Thyroid gland (tissue), 4 donors: Measurements from ENCODE around the gene DOK6. TPM values are rescaled to one million over a fixed set of nuclear protein-coding genes. Genes with fewer than 3 reads are reported as not detected.

Experiments used
- DNase-seq, 2 donors: peaks; one replicate each; pipeline ENCODE4 v3.0.0-alpha.2; 2019
- H3K27ac ChIP-seq, 3 donors: fragments of 200-600 bp; sonication (generic); 1 replicate in 2 of 3; 2 replicates in 1 of 3; pipeline ENCODE4 v1.5.1; 2016 to 2019; ENCODE audit warnings: mild to moderate bottlenecking in 1 of 3, moderate library complexity in 1 of 3
- H3K27me3 ChIP-seq: fragments of 200-600 bp; sonication (generic); one replicate; pipeline ENCODE4 v1.5.1; 2019
- H3K36me3 ChIP-seq, 2 donors: fragments of 200-600 bp; sonication (generic); one replicate each; pipeline ENCODE4 v1.5.1; 2016 to 2019
- H3K4me1 ChIP-seq, 2 donors: fragments of 200-600 bp; sonication (generic); one replicate each; pipeline ENCODE4 v1.5.1; 2017 to 2019
- H3K4me3 ChIP-seq, 3 donors: fragments of 200-600 bp; sonication (generic); replicated peaks in 1 of 3; 1 replicate in 2 of 3; 2 replicates in 1 of 3; pipeline ENCODE4 v1.5.1; 2016; ENCODE audit warnings: mild to moderate bottlenecking in 1 of 3
- H3K9me3 ChIP-seq: fragments of 200-600 bp; sonication (generic); one replicate; pipeline ENCODE4 v1.5.1; 2017
- POLR2A ChIP-seq, 2 donors: fragments of 450-650 bp; IDR thresholded peaks; one replicate each; pipeline ENCODE4 v1.6.1; 2017; ENCODE audit warnings: antibody characterized with exemption in 2 of 2, mild to moderate bottlenecking in 2 of 2, moderate library complexity in 1 of 2
- WGBS, 2 donors: methylation state at CpG; one replicate each; pipeline ENCODE4 v1.1.5; 2017; 5-methylcytosine and 5-hydroxymethylcytosine counted together
- intact Hi-C: fragments of 100-400 bp; cut with DNase I; formaldehyde crosslinking; loops from one replicate; pipeline ENCODE4 v1.15.1; 2023
- total RNA-seq, 4 donors: library from RNA; depleted of rRNA; stranded (reverse); fragments of >200 nt; gene quantifications; one replicate each; pipeline ENCODE4 v1.2.3, GENCODE V29; 2016
- TF ChIP-seq, protein P1 (sequence below), 6 experiments: fragments of 200-600 bp in 3 of 6; fragments of 450-650 bp in 3 of 6; sonication (generic) in 3 of 6; IDR thresholded peaks; one replicate each; pipeline ENCODE4 v1.5.1; 2016 to 2019; ENCODE audit warnings: antibody characterized with exemption in 6 of 6, mild to moderate bottlenecking in 2 of 6, inconsistent platforms in 1 of 6, moderate library complexity in 1 of 6

DOK6 gene
- total RNA-seq, 4 donors from 2014 or later = 0.94 to 3.1 (median 2.5) TPM

DNA sequence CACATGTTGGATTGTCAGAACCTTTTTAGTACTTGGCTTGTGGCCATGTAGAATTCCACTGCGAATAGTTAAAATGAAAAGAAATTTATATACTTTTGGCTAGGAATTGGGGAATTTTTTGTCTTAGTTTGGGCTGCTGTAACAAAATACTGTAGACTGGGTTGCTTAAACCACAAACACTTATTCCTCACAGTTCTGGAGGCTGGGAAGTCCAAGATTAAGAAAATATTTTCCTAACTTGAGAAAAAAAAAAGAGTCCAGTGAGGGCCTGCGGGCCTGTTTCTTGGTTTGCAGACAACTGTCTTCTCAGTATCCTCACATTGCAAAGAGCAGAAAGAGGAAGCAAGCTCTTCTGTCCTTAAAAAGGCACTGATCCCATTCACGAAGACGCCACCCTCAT, 465.1 kb downstream of the DOK6 start:
- intact Hi-C loops = no loop called here
- Histone ChIP-seq H3K27me3 (no peaks in the 10 kb centered on the region), H3K27ac (no peak overlapping the region), H3K36me3 (no peaks in the 10 kb centered on the region), H3K4me3 (no peak overlapping the region), H3K4me1 (no peaks in the 10 kb centered on the region), H3K9me3 (no peaks in the 10 kb centered on the region)
- 56 to 66% methylated on average over 4 of the region's 4 CpGs for WGBS, 2 donors
- TF ChIP-seq POLR2A (IDR thresholded peaks at IDR 0.05) = no peak
- TF ChIP-seq, protein P1, sequence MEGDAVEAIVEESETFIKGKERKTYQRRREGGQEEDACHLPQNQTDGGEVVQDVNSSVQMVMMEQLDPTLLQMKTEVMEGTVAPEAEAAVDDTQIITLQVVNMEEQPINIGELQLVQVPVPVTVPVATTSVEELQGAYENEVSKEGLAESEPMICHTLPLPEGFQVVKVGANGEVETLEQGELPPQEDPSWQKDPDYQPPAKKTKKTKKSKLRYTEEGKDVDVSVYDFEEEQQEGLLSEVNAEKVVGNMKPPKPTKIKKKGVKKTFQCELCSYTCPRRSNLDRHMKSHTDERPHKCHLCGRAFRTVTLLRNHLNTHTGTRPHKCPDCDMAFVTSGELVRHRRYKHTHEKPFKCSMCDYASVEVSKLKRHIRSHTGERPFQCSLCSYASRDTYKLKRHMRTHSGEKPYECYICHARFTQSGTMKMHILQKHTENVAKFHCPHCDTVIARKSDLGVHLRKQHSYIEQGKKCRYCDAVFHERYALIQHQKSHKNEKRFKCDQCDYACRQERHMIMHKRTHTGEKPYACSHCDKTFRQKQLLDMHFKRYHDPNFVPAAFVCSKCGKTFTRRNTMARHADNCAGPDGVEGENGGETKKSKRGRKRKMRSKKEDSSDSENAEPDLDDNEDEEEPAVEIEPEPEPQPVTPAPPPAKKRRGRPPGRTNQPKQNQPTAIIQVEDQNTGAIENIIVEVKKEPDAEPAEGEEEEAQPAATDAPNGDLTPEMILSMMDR (IDR thresholded peaks at IDR 0.05) = no peak
- DNase-seq = no peak

- Histone ChIP-seq H3K27ac (no peak overlapping the region), H3K27me3 (no peaks in the 10 kb centered on the region), H3K36me3 (no peaks in the 10 kb centered on the region), H3K4me1 (no peaks in the 10 kb centered on the region), H3K9me3 (no peaks in the 10 kb centered on the region), H3K4me3 (no peak overlapping the region)
- 91 to 94% methylated on average over 4 of the region's 4 CpGs for WGBS, 2 donors
- no peak for DNase-seq
- intact Hi-C loops = no loop called here
- no peak for TF ChIP-seq POLR2A (IDR thresholded peaks at IDR 0.05)
- TF ChIP-seq, protein P1 (IDR thresholded peaks at IDR 0.05) = no peak
Measured at GRCh38 chr18:69866212-69866611, 465.5 kb downstream of the DOK6 start.

GRCh38 chr18:69870736-69871135, 470.0 kb downstream of the DOK6 start:
- no peak overlapping the region for H3K4me3 ChIP-seq
- DNase-seq = no peak
- no peak for TF ChIP-seq POLR2A (IDR thresholded peaks at IDR 0.05)
- no peaks in the 10 kb centered on the region for H3K4me1 ChIP-seq
- no peaks in the 10 kb centered on the region for H3K36me3 ChIP-seq
- H3K9me3 ChIP-seq = no peaks in the 10 kb centered on the region
- no peak overlapping the region for H3K27ac ChIP-seq
- H3K27me3 ChIP-seq = no peaks in the 10 kb centered on the region
- WGBS, 2 donors = 84 to 89% methylated on average over 4 of the region's 4 CpGs
- intact Hi-C loops = no loop called here

GRCh38 chr18:69871363-69871762, 470.7 kb downstream of the DOK6 start:
- Histone ChIP-seq H3K27ac (no peak overlapping the region), H3K4me3 (no peak overlapping the region), H3K27me3 (no peaks in the 10 kb centered on the region), H3K9me3 (no peaks in the 10 kb centered on the region), H3K36me3 (no peaks in the 10 kb centered on the region), H3K4me1 (no peaks in the 10 kb centered on the region)
- intact Hi-C loops = no loop called here
- TF ChIP-seq, protein P1 (IDR thresholded peaks at IDR 0.05) = no peak
- TF ChIP-seq POLR2A (IDR thresholded peaks at IDR 0.05) = no peak
- DNase-seq = no peak
- WGBS, 2 donors = 90 to 92% methylated on average over 2 of the region's 2 CpGs

DNA sequence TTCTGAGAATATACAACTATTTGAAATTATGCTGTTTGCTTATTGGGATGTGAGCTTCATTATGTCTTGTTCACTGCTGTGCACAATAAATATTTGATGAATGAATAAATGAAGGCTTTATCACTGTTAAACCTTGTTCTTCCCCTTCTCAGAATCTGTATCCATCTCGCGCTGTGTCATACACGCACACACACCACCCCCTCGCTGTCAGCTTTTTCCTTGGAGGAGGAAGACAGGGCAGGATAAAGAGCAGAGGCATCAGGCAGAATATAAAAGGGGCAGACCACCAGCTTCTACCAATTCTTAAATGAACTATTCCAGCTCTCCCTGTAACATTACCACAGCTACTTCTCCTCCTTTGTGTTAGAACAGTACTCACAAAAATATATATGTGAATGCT, 472.0 kb downstream of the DOK6 start:
- intact Hi-C loops = no loop called here
- TF ChIP-seq, protein P1 (IDR thresholded peaks at IDR 0.05) = no peak
- no peak for TF ChIP-seq POLR2A (IDR thresholded peaks at IDR 0.05)
- H3K27me3 ChIP-seq = no peaks in the 10 kb centered on the region
- 91 to 95% methylated on average over 4 of the region's 4 CpGs for WGBS, 2 donors
- no peak overlapping the region for H3K27ac ChIP-seq
- no peaks in the 10 kb centered on the region for H3K36me3 ChIP-seq
- H3K4me1 ChIP-seq = no peaks in the 10 kb centered on the region
- H3K4me3 ChIP-seq = no peak overlapping the region
- DNase-seq = no peak
- H3K9me3 ChIP-seq = no peaks in the 10 kb centered on the region

DNA sequence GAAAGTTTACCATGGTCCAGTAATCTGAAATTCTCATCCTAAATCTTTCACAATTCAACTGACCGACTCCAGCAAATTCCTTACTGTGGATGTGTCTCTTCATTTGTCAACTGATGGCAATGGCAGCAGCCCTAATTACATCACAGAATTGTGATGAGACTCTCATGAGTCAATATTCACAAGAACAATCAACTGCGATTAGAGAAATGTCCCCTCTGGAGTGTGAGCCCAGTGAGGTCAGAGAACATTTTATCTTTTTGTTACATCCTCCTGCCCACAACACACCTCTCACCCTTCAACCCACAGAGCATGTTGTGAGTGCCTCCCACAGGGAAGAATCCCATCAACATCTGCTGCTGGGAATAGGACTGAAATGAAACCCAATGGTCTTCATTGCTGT, 473.4 kb downstream of the DOK6 start:
- TF ChIP-seq, protein P1 (IDR thresholded peaks at IDR 0.05) = no peak
- TF ChIP-seq POLR2A (IDR thresholded peaks at IDR 0.05) = no peak
- Histone ChIP-seq H3K4me1 (no peaks in the 10 kb centered on the region), H3K27ac (no peak overlapping the region), H3K27me3 (no peaks in the 10 kb centered on the region), H3K4me3 (no peak overlapping the region), H3K36me3 (no peaks in the 10 kb centered on the region), H3K9me3 (no peaks in the 10 kb centered on the region)
- intact Hi-C loops = no loop called here
- 92 to 93% methylated on average over 2 of the region's 2 CpGs for whole genome bisulfite sequencing, 2 donors
- DNase-seq = no peak
